ENCODE data around the gene PATJ. TPM values are rescaled to one million over a fixed set of nuclear protein-coding genes. Genes with fewer than 3 reads are reported as not detected.

PATJ gene
- total RNA-seq, 1 donor from 2014 or later: 56.2 TPM

DNA sequence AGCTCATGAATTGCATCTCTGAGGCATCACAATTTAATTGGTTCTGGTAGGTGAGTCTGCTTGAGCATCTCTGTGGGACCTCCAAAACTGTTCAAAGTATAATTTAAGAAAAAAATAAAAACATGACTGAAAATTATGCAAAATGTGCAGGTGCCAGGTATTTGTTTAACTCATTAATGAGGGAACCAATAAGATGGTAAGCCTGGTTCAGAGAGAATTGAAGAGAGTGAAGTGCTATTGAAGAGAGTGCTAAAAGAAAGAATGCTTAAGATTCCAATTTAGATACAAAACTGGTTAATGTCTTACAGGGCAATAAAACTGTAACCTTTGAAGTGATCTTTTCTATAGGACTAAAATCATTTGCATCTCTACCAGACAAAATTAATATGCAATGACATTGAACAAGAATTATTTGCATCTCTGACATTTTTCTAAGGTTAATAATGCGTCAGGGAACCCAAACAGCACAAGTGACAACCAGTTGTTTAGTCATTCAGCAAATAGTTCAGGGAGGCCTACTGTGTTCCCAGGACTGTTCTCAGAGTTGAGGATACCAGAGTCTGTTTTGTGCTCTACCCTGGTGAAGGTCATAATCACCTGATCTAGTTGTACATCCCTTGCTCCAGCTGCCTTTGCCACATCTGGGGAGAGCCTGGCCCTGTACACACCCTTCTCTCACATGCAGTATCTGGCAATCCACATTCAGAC, 183.5 kb downstream of the PATJ start:
- ATAC-seq: no peak
- no peak for DNase-seq
- Histone ChIP-seq H3K4me1 (no peaks in the 10 kb centered on the region), H3K27ac (no peak overlapping the region), H3K36me3 (no peaks in the 10 kb centered on the region), H3K9me3 (no peaks in the 10 kb centered on the region), H3K4me3 (no peak overlapping the region), H3K27me3 (no peaks in the 10 kb centered on the region)
- TF ChIP-seq CTCF (IDR thresholded peaks at IDR 0.05): no peak
- intact Hi-C loops (cut with DNase I): no loop called here

DNA sequence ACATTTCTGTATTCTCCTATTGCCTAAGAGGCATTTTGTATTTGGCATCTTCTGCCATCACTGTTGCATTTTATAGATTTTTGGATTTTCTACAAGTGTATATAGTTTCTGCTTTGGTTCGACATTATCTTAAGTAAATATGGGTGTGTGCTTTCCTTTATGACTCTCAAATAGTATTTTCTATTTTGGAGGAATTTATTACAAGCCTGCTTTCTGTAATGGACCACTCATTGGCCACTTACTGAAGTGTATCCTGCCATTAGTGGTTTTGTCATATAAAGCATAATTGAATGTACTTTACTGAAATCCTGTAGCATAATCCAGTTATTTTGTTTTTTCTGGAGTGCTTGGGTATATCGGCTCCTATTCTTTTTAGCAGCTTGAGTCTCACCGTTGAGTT, 184.3 kb downstream of the PATJ start:
- Histone ChIP-seq H3K4me3 (no peak overlapping the region), H3K4me1 (no peaks in the 10 kb centered on the region), H3K27ac (no peak overlapping the region), H3K27me3 (no peaks in the 10 kb centered on the region), H3K9me3 (no peaks in the 10 kb centered on the region), H3K36me3 (no peaks in the 10 kb centered on the region)
- ATAC-seq: no peak
- TF ChIP-seq CTCF (IDR thresholded peaks at IDR 0.05): no peak
- DNase-seq: no peak
- intact Hi-C loops (cut with DNase I): no loop called here

DNA sequence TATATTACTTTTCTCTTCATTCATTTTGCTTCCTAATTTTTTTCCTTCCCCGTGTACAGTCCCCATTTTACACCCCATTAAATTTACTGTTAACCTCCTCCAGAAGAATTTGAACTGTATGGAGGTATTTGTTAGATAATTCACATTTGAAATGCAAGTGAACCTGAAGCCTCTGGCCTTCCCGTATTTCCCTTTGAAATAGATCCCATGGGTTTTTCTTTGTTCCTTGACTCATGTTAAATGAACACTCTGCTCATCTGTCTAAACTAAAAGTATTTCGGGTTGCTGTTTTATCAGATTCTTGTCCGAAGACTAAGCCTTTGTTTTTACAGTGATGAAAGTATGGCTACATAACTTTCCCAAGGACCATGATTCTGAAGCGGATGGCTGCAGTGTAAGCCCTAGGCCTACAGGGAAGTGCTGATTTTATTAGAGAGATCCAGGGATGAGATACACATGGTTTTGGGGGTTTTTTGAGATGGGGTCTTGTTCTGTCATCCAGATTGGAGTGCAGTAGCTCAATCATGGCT, 187.9 kb downstream of the PATJ start:
- TF ChIP-seq CTCF (IDR thresholded peaks at IDR 0.05): no peak
- DNase-seq (no peak), ATAC-seq (no peak)
- Histone ChIP-seq H3K4me1 (no peaks in the 10 kb centered on the region), H3K36me3 (no peaks in the 10 kb centered on the region), H3K27me3 (no peaks in the 10 kb centered on the region), H3K27ac (no peak overlapping the region), H3K9me3 (no peaks in the 10 kb centered on the region), H3K4me3 (no peak overlapping the region)
- intact Hi-C loops (cut with DNase I): no loop called here

GRCh38 chr1:61931587-61932279, 189.5 kb downstream of the PATJ start:
- no peak for DNase-seq
- Histone ChIP-seq H3K27me3 (no peaks in the 10 kb centered on the region), H3K27ac (no peak overlapping the region), H3K36me3 (no peaks in the 10 kb centered on the region), H3K4me1 (no peaks in the 10 kb centered on the region), H3K9me3 (no peaks in the 10 kb centered on the region), H3K4me3 (no peak overlapping the region)
- no peak for TF ChIP-seq CTCF (IDR thresholded peaks at IDR 0.05)
- ATAC-seq: no peak
- intact Hi-C loops (cut with DNase I): no loop called here

- intact Hi-C loops (cut with DNase I): no loop called here
- H3K27ac ChIP-seq: no peak overlapping the region
- DNase-seq: no peak
Measured at GRCh38 chr1:61935516-61935915, 193.2 kb downstream of the PATJ start.

More at GRCh38 chr1:61935516-61935915, 193.2 kb downstream of the PATJ start:
- no peaks in the 10 kb centered on the region for H3K27me3 ChIP-seq
- H3K9me3 ChIP-seq: no peaks in the 10 kb centered on the region
- H3K4me3 ChIP-seq: no peak overlapping the region
- no peaks in the 10 kb centered on the region for H3K4me1 ChIP-seq
- no peaks in the 10 kb centered on the region for H3K36me3 ChIP-seq
- no peak for ATAC-seq
- no peak for TF ChIP-seq CTCF (IDR thresholded peaks at IDR 0.05)

Measured in upper lobe of right lung (tissue), 1 donor.